K562 treated with DMSO at 1 percent for 12 hours (cell line): ENCODE measurements around the gene RPS15A. TPM values are rescaled to one million over a fixed set of nuclear protein-coding genes. Genes with fewer than 3 reads are reported as not detected.

Experiments
- total RNA-seq: library from RNA; unstranded; fragments of 300-600 nt; gene quantifications from 2 replicates; pipeline ENCODE4 v1.2.3, GENCODE V29; 2022; ENCODE audit not compliant: insufficient read depth

RPS15A gene
- total RNA-seq, result 4,825 and 6,580 TPM in 2 replicates

DNA sequence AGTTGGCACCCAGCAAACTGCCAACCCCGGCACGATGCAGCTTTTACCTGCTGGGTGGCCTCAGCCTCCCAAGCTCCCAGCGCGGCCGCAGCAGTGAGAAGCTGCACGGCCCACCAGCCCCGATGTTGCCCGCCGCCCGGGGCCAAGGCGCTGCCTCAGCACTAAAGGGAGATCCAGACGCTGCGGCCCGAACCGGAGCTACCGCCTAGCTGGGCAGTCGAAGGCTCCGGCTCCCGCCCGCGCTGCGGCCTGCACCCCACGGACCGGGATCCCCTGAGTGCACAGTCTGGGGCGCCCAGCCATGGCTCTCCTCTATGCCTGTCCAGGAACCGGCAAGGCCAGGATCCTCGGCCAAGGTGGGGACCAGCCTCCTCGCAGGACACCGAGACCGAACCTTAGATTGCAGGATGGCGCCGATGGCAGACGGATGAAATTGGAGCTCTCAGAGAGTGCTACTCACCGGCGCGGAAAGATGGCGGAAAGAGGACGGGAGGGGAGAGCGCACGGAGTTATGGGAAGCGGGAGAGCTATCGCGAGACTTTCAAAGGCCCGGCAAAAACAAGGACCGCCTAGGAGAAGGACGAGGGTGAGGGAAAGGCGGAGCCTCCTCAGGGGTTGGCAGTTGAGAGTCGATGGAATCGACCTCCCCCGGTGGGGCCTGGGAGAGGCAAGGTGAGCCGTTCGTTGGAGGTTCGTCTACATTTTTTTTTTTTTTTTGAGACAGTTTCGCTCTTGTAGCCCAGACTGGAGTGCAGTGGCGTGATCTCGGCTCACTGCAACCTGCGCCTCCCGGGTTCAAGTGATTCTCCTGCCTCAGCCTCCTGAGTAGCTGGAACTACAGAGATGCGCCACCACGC, at the start of gene RPS15A:
Gene RPS15A (minus strand): TSS at position 485 of the 857 bp plus-strand sequence. CDS start 1,221 bp downstream, outside the sequence.

DNA sequence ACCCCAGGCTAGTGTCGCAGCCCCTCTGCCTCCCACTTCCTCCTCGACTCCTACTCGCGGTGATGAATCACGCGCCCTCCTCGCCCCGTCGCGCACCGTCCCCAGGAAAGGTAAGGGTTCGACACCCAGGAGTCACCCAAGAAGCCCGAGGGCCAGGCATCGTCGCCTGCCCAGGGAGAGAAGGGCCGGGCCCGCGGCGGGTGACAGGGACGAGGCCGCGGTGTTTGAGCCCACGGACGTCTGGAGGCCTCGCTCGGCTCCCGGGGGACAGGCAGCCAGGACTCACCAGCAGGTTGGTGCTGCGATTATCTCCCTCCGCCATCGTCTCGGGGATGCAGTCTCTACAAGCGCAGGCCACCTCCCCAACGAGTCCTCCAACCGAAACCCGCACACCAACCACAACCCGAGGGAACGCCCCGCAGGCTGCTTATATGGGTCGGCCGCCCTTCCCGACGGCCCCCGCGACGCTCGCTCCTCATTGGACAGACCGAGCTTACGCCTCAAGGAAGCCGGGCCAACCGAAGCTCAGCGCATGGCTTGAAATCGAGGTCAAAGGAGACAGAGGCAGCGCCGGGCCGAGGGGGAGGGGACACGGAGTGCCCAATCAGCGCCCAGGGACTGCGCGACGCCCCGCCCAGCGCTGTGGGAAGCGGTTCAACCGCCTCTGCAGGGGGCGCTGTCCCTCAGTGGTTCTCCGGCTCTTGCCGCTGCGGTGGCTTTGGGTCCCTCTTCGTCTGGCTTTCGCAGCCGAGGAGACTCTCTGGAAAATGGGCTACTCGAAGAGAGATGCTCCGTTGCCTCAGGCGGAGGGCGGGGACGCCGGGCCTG, 11.2 kb upstream of the RPS15A start, which contains the start of gene ARL6IP1:
Gene ARL6IP1 (minus strand): TSS at position 405 of the 828 bp plus-strand sequence. CDS start 83 bp downstream, at position 322.

Other genes starting within 250 kb of the RPS15A start
- gene NOMO2, start 228.2 kb downstream of the RPS15A start, total RNA-seq, result 78.5 and 142 TPM in 2 replicates
- 95.5 and 185 TPM in 2 replicates for gene ARL6IP1, start 11.2 kb upstream of the RPS15A start, total RNA-seq
- gene SMG1, start 136.1 kb upstream of the RPS15A start, total RNA-seq, result 1.9 and 23.8 TPM in 2 replicates
- gene TMC7, start 193.6 kb upstream of the RPS15A start, total RNA-seq, result 0.50 and 1.8 TPM in 2 replicates